SK-N-SH (cell line): Measurements from ENCODE around the gene EPHX1. TPM values are rescaled to one million over a fixed set of nuclear protein-coding genes. Genes with fewer than 3 reads are reported as not detected.

Experiments used
- CTCF ChIA-PET: fragments of 300-600, 350-600 bp; formaldehyde crosslinking; extraction: SDS; loops from one replicate; lab custom pipeline; 2021; lab: Yijun Ruan, JAX
- POLR2A ChIA-PET: fragments of 350-600 bp; sonication (Branson Sonifier 250); formaldehyde crosslinking; extraction: SDS; loops from one replicate; lab custom pipeline; 2020; ENCODE audit warnings: antibody characterized with exemption, inconsistent platforms; lab: Yijun Ruan, JAX
- DNase-seq: peaks from one replicate; pipeline ENCODE4 v3.0.0; 2012
- H2AFZ ChIP-seq: fragments of 200-600 bp; sonication (generic); 2 replicates; pipeline ENCODE4 v1.8.1; 2016; ENCODE audit warnings: antibody characterized with exemption, mild to moderate bottlenecking, low read depth
- H3F3A ChIP-seq: fragments of 200-600 bp; sonication (generic); replicated peaks from 2 replicates; pipeline ENCODE3; 2016; ENCODE audit warnings: antibody characterized with exemption, mild to moderate bottlenecking; ENCODE audit not compliant: insufficient read depth
- H3K27ac ChIP-seq, 2 experiments: fragments of 200-500 bp in 1 of 2; fragments of 200-600 bp in 1 of 2; sonication (Bioruptor generic) in 1 of 2; sonication (generic), shearing (Covaris generic) in 1 of 2; 2 replicates each; pipeline versions ENCODE4 v1.5.1 to v1.6.1; 2014 to 2016; ENCODE audit warnings: low read depth in 2 of 2, inconsistent platforms in 1 of 2, low read length in 1 of 2, mild to moderate bottlenecking in 1 of 2, mixed read lengths in 1 of 2
- H3K27me3 ChIP-seq: fragments of 200-600 bp; sonication (generic), shearing (Covaris generic); 2 replicates; pipeline ENCODE4 v1.6.1; 2016; ENCODE audit warnings: mixed run types; ENCODE audit not compliant: insufficient read depth
- H3K36me3 ChIP-seq, 2 experiments: fragments of 200-500 bp in 1 of 2; fragments of 200-600 bp in 1 of 2; sonication (Bioruptor generic) in 1 of 2; sonication (generic) in 1 of 2; replicated peaks in 1 of 2; 2 replicates each; pipeline versions ENCODE3 to v1.5.1; 2014 to 2016; ENCODE audit warnings: low read length in 1 of 2, mild to moderate bottlenecking in 1 of 2; ENCODE audit not compliant: insufficient read depth in 2 of 2, control insufficient read depth in 1 of 2
- H3K4me1 ChIP-seq, 2 experiments: fragments of 200-500 bp in 1 of 2; fragments of 200-600 bp in 1 of 2; sonication (Bioruptor generic) in 1 of 2; sonication (generic), shearing (Covaris generic) in 1 of 2; 2 replicates each; pipeline versions ENCODE4 v1.5.1 to v1.6.1; 2014 to 2016; ENCODE audit warnings: low read depth in 1 of 2, low read length in 1 of 2, mixed run types in 1 of 2; ENCODE audit not compliant: insufficient read depth in 2 of 2, control insufficient read depth in 1 of 2
- H3K4me2 ChIP-seq: fragments of 200-600 bp; sonication (generic), shearing (Covaris generic); 2 replicates; pipeline ENCODE4 v1.6.1; 2017; ENCODE audit warnings: mixed run types
- H3K4me3 ChIP-seq, 2 experiments: fragments of 200-500 bp in 1 of 2; fragments of 200-600 bp in 1 of 2; sonication (Bioruptor generic) in 1 of 2; sonication (generic), shearing (Covaris generic) in 1 of 2; 2 replicates each; pipeline versions ENCODE4 v1.5.1 to v1.8.1; 2014 to 2016; ENCODE audit warnings: low read depth in 2 of 2, inconsistent platforms in 1 of 2, low read length in 1 of 2, mild to moderate bottlenecking in 1 of 2, mixed read lengths in 1 of 2, moderate library complexity in 1 of 2
- H3K79me2 ChIP-seq: fragments of 200-600 bp; sonication (generic); 2 replicates; pipeline ENCODE4 v1.8.1; 2017; ENCODE audit warnings: mild to moderate bottlenecking; ENCODE audit not compliant: insufficient read depth
- H3K9ac ChIP-seq: fragments of 200-600 bp; sonication (generic); 2 replicates; pipeline ENCODE4 v1.6.1; 2017; ENCODE audit warnings: mixed run types
- H3K9me2 ChIP-seq: fragments of 200-600 bp; sonication (generic); 2 replicates; pipeline ENCODE4 v1.6.1; 2017; ENCODE audit warnings: mixed run types
- H3K9me3 ChIP-seq: fragments of 200-600 bp; sonication (generic); 2 replicates; pipeline ENCODE4 v1.6.1; 2017; ENCODE audit warnings: mixed run types, mild to moderate bottlenecking, moderate library complexity
- H4K20me1 ChIP-seq: fragments of 200-600 bp; sonication (generic); 2 replicates; pipeline ENCODE4 v1.6.1; 2017; ENCODE audit warnings: mild to moderate bottlenecking, mixed run types; ENCODE audit not compliant: insufficient read depth
- CTCF ChIP-seq: fragments of 200-600 bp; sonication (generic); IDR thresholded peaks from 2 replicates; pipeline ENCODE4 v1.6.1; 2017; ENCODE audit warnings: antibody characterized with exemption, mild to moderate bottlenecking, moderate library complexity
- EZH2phosphoT487 ChIP-seq: fragments of 200-600 bp; sonication (generic); IDR thresholded peaks from 2 replicates; pipeline ENCODE4 v1.6.1; 2017; ENCODE audit warnings: low read depth, mixed run types, mild to moderate bottlenecking, antibody characterized with exemption, moderate library complexity, borderline replicate concordance
- FOXM1 ChIP-seq: IDR thresholded peaks from 2 replicates; pipeline ENCODE4 v1.4.0; 2012; ENCODE audit warnings: low read depth, mild to moderate bottlenecking
- MEF2A ChIP-seq: IDR thresholded peaks from 2 replicates; pipeline ENCODE4 v1.4.0; 2012; ENCODE audit warnings: low read depth, borderline replicate concordance
- MXI1 ChIP-seq: IDR thresholded peaks from 2 replicates; pipeline ENCODE4 v1.6.1; 2012; ENCODE audit warnings: mild to moderate bottlenecking, low read depth, low read length, improper control_type of control experiment
- NFIC ChIP-seq: IDR thresholded peaks from 2 replicates; pipeline ENCODE4 v1.4.0; 2012; ENCODE audit warnings: borderline replicate concordance
- NRF1 ChIP-seq: IDR thresholded peaks from 2 replicates; pipeline ENCODE4 v1.6.1; 2012; ENCODE audit warnings: low read depth, mild to moderate bottlenecking, low read length
- RAD21 ChIP-seq: IDR thresholded peaks from 2 replicates; pipeline ENCODE4 v1.6.1; 2012; ENCODE audit warnings: mild to moderate bottlenecking, low read length
- REST ChIP-seq: IDR thresholded peaks from 2 replicates; pipeline ENCODE4 v1.6.1; 2012; ENCODE audit warnings: mild to moderate bottlenecking, low read depth, low read length, moderate library complexity
- SIN3A ChIP-seq: IDR thresholded peaks from 2 replicates; pipeline ENCODE4 v1.6.1; 2012; ENCODE audit warnings: low read depth, mild to moderate bottlenecking, low read length, moderate library complexity, borderline replicate concordance
- TCF12 ChIP-seq: IDR thresholded peaks from 2 replicates; pipeline ENCODE4 v1.4.0; 2012
- TEAD4 ChIP-seq: IDR thresholded peaks from 2 replicates; pipeline ENCODE4 v1.4.0; 2012; ENCODE audit warnings: mild to moderate bottlenecking, borderline replicate concordance; ENCODE audit not compliant: insufficient read depth
- USF2 ChIP-seq: fragments of 150-350 bp; IDR thresholded peaks from 2 replicates; pipeline ENCODE4 v1.6.1; 2017; ENCODE audit warnings: antibody characterized with exemption, low read length, low read depth, borderline replicate concordance
- WGBS: methylation state at CpG from one replicate; pipeline ENCODE4 v1.1.6; 2017; ENCODE audit warnings: low lambda C conversion rate; 5-methylcytosine and 5-hydroxymethylcytosine counted together
- polyA plus RNA-seq, 3 experiments: library from polyadenylated mRNA; depleted of rRNA; stranded (reverse); fragments of >200 nt; gene quantifications; 2 replicates each; pipeline ENCODE4 v1.2.3, GENCODE V29; 2012

EPHX1 gene
- polyA plus RNA-seq, 1 of the 3 experiments (the other 2 are of a cell fraction) = 45.7 TPM

GRCh38 chr1:225766967-225767633 lies 42.8 kb upstream of the EPHX1 start (continued):
- TF ChIP-seq REST (0 out of 2 replicates have a peak, but pooled peaks have one; percentile 11), FOXM1 (peak; percentile 62; the same call in 1 of the 2 replicates), TCF12 (peak; percentile 99), EZH2phosphoT487 (no peak), RAD21 (no peak), MEF2A (peak; percentile 81; the same call in 1 of the 2 replicates), USF2 (no peak), SIN3A (peak; percentile 47; the same call in 1 of the 2 replicates), NRF1 (no peak), MXI1 (no peak)

GRCh38 chr1:225767634-225768540 lies 42.0 kb upstream of the EPHX1 start:
- H3K79me2 ChIP-seq = no peaks in the 10 kb centered on the region
- no peaks in the 10 kb centered on the region for H3K36me3 ChIP-seq
- H3K4me1 ChIP-seq = peaks cover 41 to 61% of the 10 kb centered on the region in 2 experiments
- ChIA-PET CTCF (interaction anchor here (0.6 to 18.9 kb wide), 10 partner anchors 10 to 288 kb away, joined by 3 to 473 read pairs (median 9); partner anchors contain the start of genes ENAH and SRP9), POLR2A (interaction anchor here (1.0 to 3.3 kb wide), 3 partner anchors 10 to 115 kb away, joined by 3 to 15 read pairs (median 11); partner anchors contain the start of genes ENAH and SRP9)
- no peaks in the 10 kb centered on the region for H3K27me3 ChIP-seq
- DNase-seq = no peak
- H4K20me1 ChIP-seq = no peaks in the 10 kb centered on the region
- TF ChIP-seq NFIC = peak; percentile 51; the same call in 1 of the 2 replicates
- no peak for TF ChIP-seq CTCF
- peak; percentile 37; the same call in 1 of the 2 replicates for TF ChIP-seq TEAD4
- no peak for TF ChIP-seq REST
- TF ChIP-seq TCF12 = peak; percentile 39
- H3K27ac ChIP-seq = peak overlapping the region; percentile 81 to 90
- H3K4me2 ChIP-seq = peak overlapping the region; percentile 38; the same call in 1 of the 2 replicates
- WGBS = 73% methylated on average over 10 of the region's 17 CpGs
- H3K9ac ChIP-seq = peak overlapping the region; percentile 6; the same call in 1 of the 2 replicates
- H3K9me2 ChIP-seq = no peaks in the 10 kb centered on the region
- no peaks in the 10 kb centered on the region for H3K9me3 ChIP-seq
- H2AFZ ChIP-seq = no peak overlapping the region
- H3K4me3 ChIP-seq = no peak overlapping the region
- H3F3A ChIP-seq = peaks cover 37% of the 10 kb centered on the region
